GM21786 (cell line): ENCODE results near the gene SMYD4.
"Not testable (repeated sequence)": the region's sequence is repeated elsewhere in the genome, so short reads cannot be mapped to it uniquely, and the experiment has no call there.

Experiments used
- ATAC-seq: cut with Tn5 transposase; IDR thresholded peaks from one replicate; pipeline ENCODE4 v1.9.1; 2021; ENCODE audit not compliant: unreplicated experiment

SMYD4 gene

GRCh38 chr17:1829592-1830257 lies at the start of gene SMYD4, which contains the start of gene RPA1:
TSS of gene SMYD4 (minus strand) at chr17:1829902. CDS start at chr17:1827994, 1,908 bp downstream.
TSS of gene RPA1 (plus strand) at chr17:1830005. CDS start at chr17:1830094, 89 bp downstream.
- peak; percentile 73 for ATAC-seq

- ATAC-seq, result no peak
Measured at GRCh38 chr17:1878419-1879121, 48.9 kb upstream of the SMYD4 start.

DNA sequence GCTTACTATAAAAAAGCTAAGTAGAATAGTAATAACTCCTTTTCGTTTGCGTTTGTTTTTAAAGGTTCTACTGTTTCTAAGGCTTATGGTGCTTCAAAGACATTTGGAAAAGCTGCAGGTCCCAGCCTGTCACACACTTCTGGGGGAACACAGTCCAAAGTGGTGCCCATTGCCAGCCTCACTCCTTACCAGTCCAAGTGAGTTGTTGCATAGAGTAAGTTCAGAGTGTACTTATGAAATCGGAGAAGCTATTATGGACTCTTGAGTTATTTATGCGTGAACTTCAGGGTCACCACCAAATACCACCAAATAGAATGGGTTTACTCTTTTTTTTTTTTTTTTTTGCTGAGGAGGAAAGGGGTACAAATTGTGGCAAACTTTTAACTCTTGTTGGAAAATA lies 45.9 kb upstream of the SMYD4 start:
- no peak for ATAC-seq

DNA sequence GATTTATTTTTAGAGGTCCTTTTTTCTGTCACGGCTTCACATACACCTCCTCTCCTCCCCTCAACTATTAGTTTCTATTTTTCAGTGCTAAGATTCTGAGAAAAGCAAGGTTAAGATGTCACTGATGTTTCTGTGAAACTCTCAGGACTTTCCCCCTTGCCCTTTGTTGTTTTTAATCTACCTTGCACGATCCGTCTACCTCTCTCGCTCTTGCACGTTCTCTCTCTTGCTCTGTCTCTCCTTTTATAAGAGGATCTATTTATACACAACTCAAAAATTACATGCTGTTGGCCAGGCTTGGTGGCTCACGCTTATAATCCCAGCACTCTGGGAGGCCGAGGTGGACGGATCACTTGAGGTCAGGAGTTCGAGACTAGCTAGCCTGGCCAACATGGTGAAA lies 43.7 kb upstream of the SMYD4 start:
- no peak for ATAC-seq

DNA sequence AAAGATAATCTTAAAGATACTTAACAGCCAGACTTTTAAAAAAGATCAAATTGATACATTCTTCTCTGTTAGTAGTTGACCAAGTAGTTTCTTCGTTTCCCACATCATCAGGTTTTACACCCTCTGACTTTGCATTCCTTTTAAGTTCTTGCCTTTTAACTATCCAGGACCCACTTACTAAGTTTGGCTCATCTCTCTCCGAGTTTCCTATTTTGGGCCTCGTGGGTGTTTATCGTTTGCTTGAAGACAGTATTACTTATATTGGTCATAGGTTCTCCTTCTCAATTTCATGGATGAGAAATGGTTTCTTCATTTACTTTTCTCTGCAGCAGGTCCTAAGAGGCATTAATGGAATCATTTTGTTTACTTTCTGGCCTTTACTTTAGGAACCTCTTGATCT lies 43.3 kb upstream of the SMYD4 start:
- ATAC-seq, result no peak

DNA sequence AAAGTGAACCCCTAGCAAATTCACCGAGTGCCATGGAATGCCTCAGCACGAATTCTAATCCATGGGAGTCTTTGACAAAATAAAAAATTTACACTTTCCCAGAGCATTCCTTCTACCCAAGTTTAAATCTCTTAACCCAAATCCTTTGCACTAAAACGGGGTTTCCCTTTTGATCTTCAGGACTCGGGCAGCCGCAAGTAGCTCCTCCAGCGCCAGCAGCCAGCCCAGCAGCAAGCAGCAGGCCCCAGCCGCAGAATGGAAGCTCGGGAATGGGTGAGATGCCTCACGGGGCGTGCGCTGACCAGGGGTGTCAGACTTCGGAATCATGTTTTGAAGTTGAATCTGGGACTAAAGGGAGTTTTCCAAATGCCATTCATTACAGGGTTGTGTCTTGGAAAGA lies 42.6 kb upstream of the SMYD4 start:
- ATAC-seq, result no peak

DNA sequence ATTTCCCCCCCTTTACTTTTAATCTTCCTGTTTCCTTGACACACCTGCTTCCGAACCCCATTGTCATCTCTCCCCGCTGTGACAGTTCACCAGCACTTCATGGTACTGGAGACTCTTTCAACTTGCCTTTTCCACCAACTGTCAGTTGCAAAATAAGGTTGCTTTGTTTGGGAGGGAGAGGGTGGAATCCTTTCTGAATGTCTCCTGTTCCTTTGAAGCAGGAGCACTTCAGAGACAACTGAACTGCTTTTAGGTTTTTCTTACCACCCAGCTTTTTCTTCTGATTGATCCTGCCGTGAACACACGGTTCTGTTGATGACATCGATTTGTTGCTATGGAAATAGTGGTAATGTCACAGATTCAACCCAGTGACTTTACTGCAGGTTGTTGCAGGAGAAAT lies 42.1 kb upstream of the SMYD4 start:
- ATAC-seq, result no peak

GRCh38 chr17:1870592-1870991 lies 40.9 kb upstream of the SMYD4 start:
- ATAC-seq, result no peak

DNA sequence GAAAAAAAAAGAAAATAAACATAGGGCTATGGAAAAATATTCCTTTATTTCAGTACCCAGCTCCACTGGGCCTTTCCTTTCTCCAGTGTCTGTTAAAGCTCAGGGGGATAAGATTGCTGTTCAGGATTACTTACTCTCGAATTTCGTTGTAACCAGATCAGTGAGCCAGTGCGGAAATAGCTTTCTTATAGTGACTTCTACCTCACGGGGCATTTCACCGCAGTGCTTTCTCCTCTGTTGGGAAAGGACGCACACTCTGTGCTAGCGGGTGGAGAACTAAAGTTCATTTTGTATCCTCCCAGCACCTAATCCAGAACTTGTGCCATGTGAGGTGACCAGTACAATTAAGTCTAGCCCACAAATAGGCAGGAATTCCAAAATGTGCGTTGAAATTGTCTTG lies 38.4 kb upstream of the SMYD4 start:
- ATAC-seq, result no peak

DNA sequence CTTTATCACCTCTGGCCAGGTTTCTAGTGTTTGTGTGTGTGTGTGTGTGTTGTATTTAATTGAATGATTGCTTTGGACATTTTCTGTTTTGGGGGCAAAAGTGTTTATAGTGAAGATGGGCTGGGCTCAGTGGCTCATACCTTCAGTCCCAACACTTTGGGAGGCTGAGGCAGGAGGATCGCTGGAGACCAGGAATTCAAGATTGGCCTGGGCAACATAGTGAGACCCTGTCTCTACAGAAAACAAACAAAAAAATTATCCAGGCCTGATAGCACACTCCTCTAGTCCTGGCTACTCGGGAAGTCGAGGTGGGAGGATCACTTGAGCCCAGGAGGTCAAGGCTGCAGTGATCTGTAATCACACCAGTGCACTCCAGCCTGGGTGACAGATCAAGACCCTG lies 37.6 kb upstream of the SMYD4 start:
- ATAC-seq, result no peak

DNA sequence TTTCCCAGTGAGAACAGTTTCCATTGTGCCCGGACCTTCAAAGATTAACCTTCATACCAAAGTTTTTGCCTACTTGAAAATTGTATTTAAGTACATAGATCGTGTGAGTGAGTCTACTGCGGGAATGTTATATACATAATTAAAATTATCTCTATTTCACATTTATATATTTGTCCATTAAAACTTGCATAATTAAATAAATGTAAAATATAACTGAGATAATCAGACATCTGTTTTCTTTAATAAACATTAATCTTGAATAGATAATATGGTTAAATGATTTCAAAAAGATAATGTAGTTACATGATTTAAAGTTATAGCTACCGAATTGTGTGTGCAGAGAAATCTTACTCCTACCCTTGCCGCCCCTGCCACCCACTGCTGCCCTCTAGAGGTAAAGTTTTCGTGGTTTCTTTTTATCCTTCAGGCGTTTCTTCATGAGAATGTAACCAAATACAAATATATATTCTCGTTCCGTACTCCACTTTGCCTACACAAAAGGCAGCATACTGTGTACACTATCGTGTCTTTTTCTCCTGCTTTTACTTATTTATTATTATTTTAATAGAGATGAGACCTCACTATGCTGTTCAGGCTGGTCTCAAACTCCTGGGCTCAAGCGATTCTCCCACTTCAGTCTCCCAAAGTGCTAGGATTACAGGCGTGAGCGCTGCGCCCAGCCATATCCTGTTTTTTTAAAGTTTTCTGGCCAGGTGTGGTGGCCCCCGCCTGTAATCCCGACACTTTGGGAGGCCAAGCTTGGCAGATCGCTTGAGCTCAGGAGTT lies 35.7 kb upstream of the SMYD4 start:
- ATAC-seq, result no peak

DNA sequence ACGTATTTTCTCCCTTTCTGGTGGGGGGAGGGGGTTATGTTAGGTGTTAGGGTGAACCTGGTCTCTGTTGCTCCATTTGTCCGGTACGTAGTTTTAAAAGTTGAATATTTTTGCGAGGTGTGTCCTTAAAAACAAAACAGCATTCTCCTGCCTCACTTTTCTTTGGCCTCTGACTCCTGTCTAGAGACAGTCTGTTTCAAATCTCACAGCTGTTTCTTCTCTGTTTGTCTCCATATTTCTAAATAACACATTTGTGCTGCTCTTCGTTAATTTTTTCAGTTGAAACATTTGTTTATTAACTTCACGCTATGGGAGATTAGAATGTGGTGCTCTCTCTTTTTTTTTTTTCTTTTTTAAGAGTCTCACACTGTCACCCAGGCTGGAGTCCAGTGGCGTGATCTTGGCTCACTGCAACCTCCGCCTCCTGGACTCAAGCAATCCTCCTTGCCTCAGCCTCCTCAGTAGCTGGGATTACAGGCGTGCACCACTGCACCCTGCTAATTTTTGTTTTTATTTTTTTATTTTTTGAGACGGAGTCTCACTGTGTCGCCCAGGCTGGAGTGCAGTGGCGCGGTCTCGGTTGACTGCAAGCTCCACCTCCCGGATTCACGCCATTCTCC lies 31.8 kb upstream of the SMYD4 start:
- ATAC-seq, result no peak

- no peak for ATAC-seq
Measured at GRCh38 chr17:1860978-1861377, 31.3 kb upstream of the SMYD4 start.

DNA sequence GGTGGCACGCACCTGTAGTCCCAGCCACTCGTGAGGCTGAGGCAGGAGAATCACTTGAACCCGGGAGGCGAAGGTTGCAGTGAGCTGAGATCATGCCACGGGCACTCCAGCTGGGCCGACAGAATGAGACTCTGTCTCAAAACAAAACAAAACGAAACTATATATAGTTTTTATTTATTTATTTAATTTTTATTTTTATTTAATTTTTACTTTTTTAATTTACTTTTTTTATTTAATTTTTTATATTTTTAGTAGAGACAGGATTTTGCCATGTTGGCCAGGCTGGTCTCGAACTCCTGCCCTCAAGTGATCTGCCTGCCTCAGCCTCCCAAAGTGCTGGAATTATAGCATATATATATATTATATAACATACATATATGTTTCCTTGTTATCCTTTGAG lies 26.8 kb upstream of the SMYD4 start:
- ATAC-seq, result not testable (repeated sequence)

DNA sequence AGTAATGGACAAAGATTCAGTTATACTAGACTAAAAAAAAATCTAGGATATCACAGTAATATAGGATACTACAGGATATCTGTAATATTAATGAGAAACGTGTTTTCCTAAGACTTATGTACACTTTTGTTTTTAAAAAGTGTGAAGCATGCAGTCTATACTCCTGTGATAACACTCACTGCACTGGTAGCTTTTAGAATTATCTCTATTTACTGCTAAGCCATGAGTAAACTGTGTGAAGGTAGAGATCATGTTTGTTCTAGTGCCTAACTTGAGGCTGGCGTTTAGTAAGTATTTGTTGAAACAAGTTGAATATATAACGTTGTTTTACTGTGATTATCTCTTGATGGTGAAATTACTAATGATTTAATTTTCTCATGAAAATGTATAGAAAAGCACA lies 24.0 kb upstream of the SMYD4 start:
- ATAC-seq, result no peak

DNA sequence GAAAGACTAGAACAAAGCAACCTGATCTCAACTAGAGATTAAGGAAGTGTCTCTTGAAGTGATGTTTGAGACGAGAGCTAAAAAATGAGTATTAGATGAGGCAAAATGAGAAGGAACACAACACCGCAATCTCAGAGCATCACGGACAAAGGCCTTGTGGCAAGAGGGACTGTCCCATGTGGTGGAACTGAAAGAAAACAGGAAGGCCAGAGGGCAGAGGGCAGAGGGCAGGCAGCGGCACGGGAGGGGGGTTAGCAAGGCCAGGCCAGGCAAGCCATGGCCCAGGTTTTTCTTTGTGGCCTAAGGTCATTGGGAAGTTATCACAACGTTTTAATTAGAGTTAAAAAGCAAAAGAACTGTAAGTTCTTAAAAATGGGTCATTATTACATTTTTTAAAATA lies 22.6 kb upstream of the SMYD4 start:
- no peak for ATAC-seq

GRCh38 chr17:1847191-1847590 lies 17.5 kb upstream of the SMYD4 start:
- no peak for ATAC-seq

DNA sequence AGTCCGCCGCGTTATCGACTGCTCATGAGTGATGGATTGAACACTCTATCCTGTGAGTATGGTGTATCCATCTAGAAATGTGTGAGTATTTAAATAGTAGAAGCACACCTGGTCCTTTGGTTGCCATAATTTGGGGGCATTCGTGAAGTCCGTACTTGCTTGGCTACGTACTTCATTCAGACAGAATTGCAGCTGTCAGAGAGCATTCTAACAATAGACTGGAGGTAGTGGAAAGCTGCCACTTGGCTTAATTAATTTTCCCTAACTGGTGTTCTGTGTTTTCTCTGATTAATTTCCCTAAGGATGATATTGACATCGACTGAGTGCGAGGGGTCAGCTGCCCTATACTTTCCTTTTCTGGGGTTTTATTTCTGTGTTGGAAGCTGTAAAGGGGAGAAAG lies 14.2 kb upstream of the SMYD4 start:
- ATAC-seq, result no peak

DNA sequence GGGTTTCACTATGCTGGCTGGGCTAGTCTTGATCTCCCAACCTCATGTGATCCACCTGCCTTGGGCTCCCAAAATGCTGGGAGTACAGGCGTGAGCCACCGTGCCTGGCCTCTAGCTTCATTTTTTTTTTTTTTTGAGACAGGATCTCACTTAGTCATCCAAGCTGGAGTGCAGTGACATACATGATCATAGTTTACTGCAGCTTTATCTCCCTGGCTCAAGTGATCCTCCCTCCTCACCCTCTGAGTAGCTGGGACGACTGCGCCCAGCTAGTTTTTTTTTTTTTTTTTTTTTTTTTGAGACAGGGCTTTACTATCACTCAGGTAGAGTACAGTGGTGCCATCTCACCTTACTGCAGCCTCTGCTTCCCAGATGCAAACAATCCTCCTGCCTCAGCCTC lies 9.8 kb upstream of the SMYD4 start:
- ATAC-seq, result no peak

DNA sequence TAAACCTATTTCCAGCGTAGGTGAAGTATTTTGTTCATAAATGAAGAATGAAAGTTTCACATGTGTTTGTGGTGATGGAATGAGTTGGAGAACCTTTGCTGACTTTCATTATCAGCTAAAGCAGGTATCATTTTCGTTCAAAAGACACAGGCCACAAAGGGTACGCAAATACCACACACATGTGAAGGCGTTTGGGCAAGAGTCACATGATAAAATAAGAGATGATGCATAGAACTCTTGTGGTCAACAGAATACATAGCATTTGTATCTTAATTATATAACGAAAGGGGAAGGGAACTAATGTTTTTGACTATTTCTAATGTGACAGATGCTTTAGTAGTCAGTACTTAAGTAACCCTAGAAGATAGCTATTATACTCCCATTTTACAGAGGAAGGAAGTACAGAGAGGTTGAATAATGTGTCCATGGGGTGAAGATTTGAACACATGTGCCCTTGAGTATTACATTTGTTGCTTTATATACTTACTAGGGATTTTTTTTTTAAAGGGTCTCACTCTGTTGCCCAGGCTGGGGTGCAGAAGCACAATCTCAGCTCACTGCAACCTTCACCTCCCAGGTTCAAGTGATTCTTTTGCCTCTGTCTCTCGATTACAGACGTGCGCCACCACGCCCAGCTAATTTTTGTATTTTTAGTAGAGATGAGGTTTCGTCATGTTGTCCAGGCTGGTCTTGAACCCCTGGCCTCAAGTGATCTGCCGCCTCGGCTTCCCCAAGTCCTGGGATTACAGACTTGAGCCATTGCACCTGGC lies 4.9 kb upstream of the SMYD4 start:
- peak; percentile 74 for ATAC-seq

DNA sequence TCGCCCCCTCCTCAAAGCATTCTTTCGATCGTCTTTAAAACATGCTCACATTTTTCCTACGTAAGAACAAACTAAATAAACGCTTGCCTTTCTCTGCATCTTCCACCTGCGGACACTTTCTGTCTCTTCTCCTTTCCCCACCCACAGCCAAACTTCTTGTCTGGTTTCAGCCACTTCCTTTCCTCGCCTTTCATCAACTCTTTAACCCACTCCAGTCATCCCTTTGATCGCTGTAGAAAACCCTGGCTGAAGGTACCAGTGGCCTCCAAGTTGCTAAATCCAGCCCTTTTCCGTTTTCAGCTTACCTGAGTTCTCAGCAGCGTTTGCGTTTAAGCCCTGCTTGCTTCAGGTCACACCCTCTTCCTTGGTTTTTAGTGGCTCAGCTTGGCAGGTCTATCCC lies 586 bp upstream of the SMYD4 start:
- no peak for ATAC-seq
